Right ventricle myocardium inferior (tissue), 1 donor: Measurements from ENCODE around the gene LONP2. TPM values are rescaled to one million over a fixed set of nuclear protein-coding genes. Genes with fewer than 3 reads are reported as not detected.
"Not testable (repeated sequence)": the region's sequence is repeated elsewhere in the genome, so short reads cannot be mapped to it uniquely, and the experiment has no call there.

Source experiments
- ATAC-seq: fragments of 200-7000 bp; cut with Tn5 transposase; one replicate; pipeline ENCODE4 v1.9.1; 2020; ENCODE audit warnings: mild to moderate bottlenecking, moderate library complexity
- DNase-seq: peaks from one replicate; pipeline ENCODE4 v3.0.0; 2021; ENCODE audit errors: missing footprints
- intact Hi-C: fragments of 100-400 bp; cut with DNase I; formaldehyde crosslinking; loops from one replicate; pipeline ENCODE4 v1.11.0; 2022
- total RNA-seq: library from RNA; stranded (reverse); fragmentation: NEBNext Ultra II Directional; extraction: Animal tissue kit (Norgen Biotek cat#: 25700); gene quantifications from one replicate; pipeline ENCODE4 v1.2.1, GENCODE V29; 2021
- donor health status: DM: no; HTN: yes; CAD: no; lungs with severe emphysema.

The LONP2 gene
- total RNA-seq, 1 donor from 2014 or later: 61.3 TPM

DNA sequence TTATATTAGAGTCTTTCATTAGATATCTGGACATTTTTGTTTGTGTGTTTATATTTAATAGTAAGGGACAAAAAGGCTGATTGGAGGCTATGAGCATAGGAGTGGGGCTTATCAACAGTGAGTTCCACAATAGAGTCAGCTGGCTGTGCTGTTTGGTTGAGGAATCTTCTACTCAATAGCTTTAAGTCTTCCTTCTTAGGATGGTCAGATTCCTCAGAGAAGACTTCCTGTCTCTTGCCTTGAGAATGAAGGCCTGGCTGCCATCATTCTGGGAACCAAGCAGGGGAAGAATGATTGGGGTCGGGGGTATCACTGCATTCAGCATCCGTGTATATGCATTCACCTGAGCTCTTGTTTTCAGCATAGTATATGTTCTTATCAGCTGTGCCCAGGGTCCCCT, 35.1 kb downstream of the LONP2 start:
- ATAC-seq (no peak), DNase-seq (no peak)
- intact Hi-C loops: no loop called here

- intact Hi-C loops: no loop called here
- DNase-seq (no peak), ATAC-seq (no peak)
Measured at GRCh38 chr16:48280546-48280945, 36.4 kb downstream of the LONP2 start.

DNA sequence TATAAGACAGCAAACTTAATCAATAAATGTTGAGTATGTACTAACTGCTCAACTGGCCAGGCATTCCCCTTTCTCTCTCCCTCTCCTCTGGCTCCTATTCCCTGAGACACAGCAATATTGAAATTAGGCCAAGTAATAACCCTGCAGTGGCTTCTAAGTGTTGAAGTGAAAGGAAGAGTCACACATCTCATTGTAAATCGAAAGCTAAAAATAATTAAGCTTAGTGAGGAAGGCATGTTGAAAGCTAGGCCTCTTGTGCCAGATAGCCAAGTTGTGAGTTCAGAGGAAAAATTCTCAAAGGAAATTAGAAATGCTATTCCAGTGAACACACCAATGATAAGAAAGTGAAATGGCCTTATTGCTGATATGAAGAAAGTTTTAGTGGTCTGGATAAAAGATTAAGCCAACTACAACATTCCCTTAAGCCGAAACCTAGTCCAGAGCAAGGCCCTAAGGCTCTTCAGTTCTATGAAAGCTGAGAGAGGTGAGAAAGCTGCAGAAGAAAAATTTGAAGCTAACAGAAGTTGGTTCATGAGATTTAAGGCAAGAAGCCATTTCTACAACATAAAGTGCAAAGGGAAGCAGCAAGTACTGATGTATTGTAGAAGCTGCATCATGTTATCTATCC, 38.6 kb downstream of the LONP2 start:
- DNase-seq (no peak), ATAC-seq (peak; percentile 88)
- intact Hi-C loops: no loop called here

- no peak for DNase-seq
- intact Hi-C loops: no loop called here
- ATAC-seq: no peak
Measured at GRCh38 chr16:48284772-48285409, 40.8 kb downstream of the LONP2 start.

DNA sequence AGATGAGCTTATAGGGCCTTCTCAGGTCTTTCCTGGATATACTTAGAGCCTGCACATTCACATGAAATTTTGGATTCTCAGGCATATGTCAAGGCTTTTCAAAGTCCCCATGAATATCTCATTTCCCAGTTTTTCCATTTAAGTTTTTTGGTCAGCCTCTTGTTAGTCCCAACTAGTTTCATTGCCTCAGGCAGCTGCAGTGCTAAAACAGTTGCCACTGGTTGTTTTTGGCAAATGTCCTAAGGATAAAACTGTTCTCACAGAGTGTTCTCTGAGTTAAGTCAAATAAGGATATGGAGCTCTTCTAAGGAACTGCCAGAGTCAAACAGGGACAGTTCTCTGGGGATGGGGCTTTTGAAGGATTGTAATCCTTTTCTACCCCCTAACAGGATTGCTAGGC, 43.1 kb downstream of the LONP2 start:
- no peak for ATAC-seq
- no peak for DNase-seq
- intact Hi-C loops: no loop called here

DNA sequence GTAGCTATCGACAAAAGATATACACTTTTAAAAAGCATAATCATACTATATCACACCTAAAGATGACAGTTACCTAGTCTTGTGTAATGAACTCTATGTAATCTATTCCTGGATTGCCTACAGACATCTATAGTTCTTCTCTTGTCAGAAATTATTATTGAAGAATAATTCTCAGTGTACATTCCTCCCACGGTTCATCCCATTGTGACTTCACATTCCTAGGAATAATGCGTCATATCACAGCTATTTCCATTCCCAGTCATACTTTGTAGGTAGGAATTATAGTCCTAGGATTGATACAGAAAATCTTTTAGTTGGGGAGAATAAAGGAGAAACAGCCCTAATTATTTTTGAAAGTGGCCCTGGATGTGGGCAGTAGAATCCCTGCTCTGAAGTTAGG, 47.2 kb downstream of the LONP2 start:
- no peak for ATAC-seq
- intact Hi-C loops: no loop called here
- DNase-seq: no peak

DNA sequence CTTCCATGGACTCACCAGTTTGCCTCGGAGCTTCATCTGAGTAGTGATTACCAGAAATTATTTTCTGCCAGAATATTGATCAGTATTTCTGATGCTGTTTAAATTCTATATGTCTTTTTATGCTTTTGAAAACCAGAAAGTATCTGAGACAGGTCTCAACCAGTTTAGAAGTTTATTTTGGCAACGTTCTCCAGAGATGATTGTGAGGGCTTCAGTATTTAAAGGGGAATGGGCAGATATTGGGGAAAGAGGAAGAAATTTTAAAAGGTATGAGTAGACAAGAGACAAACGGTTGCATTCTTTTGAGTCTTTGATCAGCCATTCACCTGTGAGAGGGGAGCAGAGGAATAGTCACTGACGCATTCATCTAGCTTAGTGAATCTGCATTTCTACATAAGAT, 47.7 kb downstream of the LONP2 start:
- intact Hi-C loops: no loop called here
- no peak for ATAC-seq
- no peak for DNase-seq

DNA sequence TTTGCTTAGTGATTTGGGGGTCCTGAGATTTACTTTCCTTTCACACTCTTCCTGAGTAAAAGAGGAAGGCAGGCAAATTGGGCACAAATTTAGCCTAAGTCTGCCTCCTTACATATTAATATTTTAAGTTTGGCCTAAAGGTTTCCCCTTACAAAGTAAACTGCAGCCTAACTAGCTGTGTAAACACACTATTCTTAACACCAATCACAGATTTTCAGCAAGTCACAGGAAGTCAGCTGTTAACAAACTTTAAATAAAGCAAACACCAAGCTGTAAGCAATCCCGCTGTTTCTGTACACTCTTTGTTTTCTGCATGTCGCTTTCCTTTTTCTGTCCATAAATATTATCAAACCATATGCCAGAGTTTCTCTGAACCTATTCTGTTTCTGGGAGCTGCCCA, 48.4 kb downstream of the LONP2 start:
- ATAC-seq (no peak), DNase-seq (no peak)
- intact Hi-C loops: no loop called here

DNA sequence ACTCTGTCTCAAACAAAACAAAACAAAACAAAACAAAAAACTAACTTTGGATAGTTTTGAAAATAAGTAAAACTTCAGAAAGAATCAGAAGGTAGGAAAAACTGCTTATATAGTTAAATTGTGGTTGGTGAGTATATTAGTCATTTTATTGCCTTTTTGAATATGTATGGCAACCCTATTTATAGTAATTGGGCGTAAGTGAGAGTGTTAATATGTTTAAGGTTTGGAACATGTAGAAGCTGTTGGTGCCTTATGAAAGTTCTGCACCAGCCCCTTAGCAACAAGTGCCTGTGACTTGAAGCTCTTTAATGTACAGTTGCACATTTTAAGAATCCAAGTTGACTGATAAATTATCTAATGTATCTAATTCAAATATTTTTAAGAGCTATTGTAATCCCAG, 50.6 kb downstream of the LONP2 start:
- no peak for DNase-seq
- intact Hi-C loops: no loop called here
- no peak for ATAC-seq

- ATAC-seq (no peak), DNase-seq (no peak)
- intact Hi-C loops: no loop called here
Measured at GRCh38 chr16:48295488-48296281, 51.6 kb downstream of the LONP2 start.

GRCh38 chr16:48299471-48299870, 55.4 kb downstream of the LONP2 start:
- intact Hi-C loops: no loop called here
- DNase-seq (no peak), ATAC-seq (no peak)

GRCh38 chr16:48300391-48300856, 56.3 kb downstream of the LONP2 start:
- no peak for ATAC-seq
- DNase-seq: no peak
- intact Hi-C loops: no loop called here

- ATAC-seq: no peak
- intact Hi-C loops: no loop called here
Measured at GRCh38 chr16:48308535-48308934, 64.4 kb downstream of the LONP2 start.

DNA sequence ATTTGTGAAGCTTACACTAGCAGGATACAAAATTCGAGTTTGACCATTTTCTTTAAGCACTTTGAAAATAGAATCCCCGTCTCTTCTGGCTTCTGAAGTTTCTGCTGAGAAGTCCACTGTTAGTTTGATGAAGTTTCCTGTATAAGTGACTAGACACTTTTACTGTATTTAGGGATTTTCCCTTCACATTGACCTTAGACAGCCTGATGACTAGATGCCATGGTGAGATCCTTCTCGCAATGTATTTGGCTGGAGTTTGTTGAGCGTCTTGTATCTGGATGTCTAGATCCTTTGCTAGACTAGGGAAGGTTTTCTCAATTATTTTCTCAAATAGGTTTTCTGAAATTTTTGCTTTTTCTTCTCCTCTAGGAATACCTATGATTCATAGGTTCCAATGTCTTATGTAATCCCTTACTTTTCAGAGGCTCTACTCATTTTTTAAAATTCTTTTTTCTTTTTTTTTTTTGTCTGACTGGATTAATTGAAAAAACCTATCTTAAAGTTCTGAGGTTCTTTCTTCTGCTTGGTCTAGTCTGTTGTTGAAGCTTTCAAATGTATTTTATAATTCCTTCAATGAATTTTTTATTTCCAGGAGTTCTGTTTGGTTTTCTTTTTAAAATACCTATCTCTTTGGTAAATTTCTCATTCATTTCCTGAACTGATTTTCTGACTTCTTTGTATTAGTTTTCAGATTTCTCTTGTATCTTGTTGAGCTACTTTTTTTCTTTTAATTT, 67.0 kb downstream of the LONP2 start:
- no peak for DNase-seq
- ATAC-seq: no peak
- intact Hi-C loops: no loop called here

More at GRCh38 chr16:48308535-48308934, 64.4 kb downstream of the LONP2 start:
- no peak for DNase-seq

GRCh38 chr16:48313905-48314304, 69.8 kb downstream of the LONP2 start:
- DNase-seq, ATAC-seq, intact Hi-C loops: not testable (repeated sequence)

DNA sequence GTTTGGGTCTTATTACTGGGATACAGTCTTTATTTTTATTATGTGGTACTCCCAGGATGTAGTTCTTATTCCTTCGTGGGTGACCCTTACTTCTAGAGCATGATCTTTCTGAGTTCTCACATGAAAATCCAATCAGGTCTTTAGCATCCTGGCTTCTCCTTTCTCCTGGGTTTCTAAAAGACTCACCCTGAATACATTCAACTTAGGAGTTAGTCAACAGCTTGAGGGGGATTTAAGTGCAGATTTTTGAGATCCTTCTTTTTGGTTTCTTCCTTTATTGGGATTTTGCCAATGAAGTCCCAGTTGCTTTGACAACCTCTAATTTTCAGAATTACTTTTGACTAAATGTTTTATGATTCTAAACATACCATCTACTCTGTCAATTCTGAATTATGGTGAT, 72.9 kb downstream of the LONP2 start:
- DNase-seq (no peak), ATAC-seq (no peak)
- intact Hi-C loops: no loop called here

DNA sequence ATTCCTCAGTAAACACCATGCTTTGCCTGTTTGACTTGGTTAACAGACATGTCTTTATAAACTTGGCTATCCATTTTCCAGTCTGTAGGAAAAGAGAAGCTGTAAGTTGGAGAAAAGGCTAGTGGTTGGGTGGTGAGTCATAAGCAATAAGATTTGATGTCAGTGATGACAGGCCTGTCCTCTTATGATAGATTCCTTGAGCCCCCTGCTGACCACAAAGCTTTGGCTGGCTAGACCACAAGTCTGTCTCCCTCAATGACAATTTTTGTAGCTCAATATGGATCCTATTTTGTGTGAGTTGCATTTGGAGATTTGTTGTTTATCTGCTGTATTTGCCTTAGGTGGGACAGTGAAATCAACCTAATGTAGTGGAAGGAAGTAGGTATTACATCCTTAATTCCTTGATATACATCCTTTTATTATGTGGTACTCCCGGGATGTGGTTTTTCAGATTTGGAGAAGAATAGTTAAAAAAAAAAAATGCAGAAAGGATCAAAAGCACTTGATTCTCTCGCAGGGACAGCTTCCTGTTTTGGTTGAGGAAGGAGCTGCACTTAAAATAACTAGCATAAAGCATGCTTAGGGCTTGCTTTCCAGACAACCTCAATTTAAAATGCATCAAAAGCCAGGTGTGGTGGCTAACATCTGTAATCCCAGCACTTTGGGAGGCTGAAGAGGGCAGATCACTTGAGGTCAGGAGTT, 73.7 kb downstream of the LONP2 start:
- ATAC-seq: no peak

GRCh38 chr16:48318630-48319029, 74.5 kb downstream of the LONP2 start:
- ATAC-seq (peak; percentile 57), DNase-seq (no peak)
- intact Hi-C loops: no loop called here

More for the DNA sequence above, 73.7 kb downstream of the LONP2 start:
- DNase-seq: no peak
- intact Hi-C loops: no loop called here
